K562 (cell line): ENCODE measurements around the gene SAMD15.

Experiments
- CTCF ChIP-seq, 3 experiments: IDR thresholded peaks in 2 of 3; conservative IDR thresholded peaks in 1 of 3; 2 replicates each; pipeline ENCODE4 v1.5.1; 2011 to 2012; ENCODE audit warnings: low read length in 3 of 3, mild to moderate bottlenecking in 3 of 3, control low read depth in 2 of 3, improper control_type of control experiment in 1 of 3, inconsistent platforms in 1 of 3, low read depth in 1 of 3, mixed read lengths in 1 of 3, moderate library complexity in 1 of 3; ENCODE audit not compliant: insufficient read depth in 2 of 3
- GABPB1 ChIP-seq: sonication (generic); formaldehyde crosslinking; IDR thresholded peaks from 2 replicates; pipeline ENCODE4 v1.8.0; 2022; ENCODE audit warnings: mild to moderate bottlenecking, missing genetic modification reagents
- PKNOX1 ChIP-seq: fragments of 450-650 bp; IDR thresholded peaks from 2 replicates; pipeline ENCODE4 v1.6.1; 2016
- PTTG1 ChIP-seq: fragments of 450-650 bp; IDR thresholded peaks from 2 replicates; pipeline ENCODE4 v1.6.1; 2016; ENCODE audit warnings: low read depth, mild to moderate bottlenecking, missing genetic modification characterization, missing compliant biosample characterization
- RAD21 ChIP-seq, 2 experiments: fragments of 250-450 bp in 1 of 2; fragments of 450-650 bp in 1 of 2; sonication (Bioruptor Pico) in 1 of 2; formaldehyde crosslinking in 1 of 2; IDR thresholded peaks in 1 of 2; conservative IDR thresholded peaks in 1 of 2; 2 replicates each; pipeline versions ENCODE4 v1.4.0 to v1.8.0; 2020 to 2022; ENCODE audit warnings: mild to moderate bottlenecking in 2 of 2, moderate library complexity in 1 of 2
- TAF1 ChIP-seq: IDR thresholded peaks from 2 replicates; pipeline ENCODE4 v1.6.1; 2011; ENCODE audit warnings: mild to moderate bottlenecking, low read length, moderate library complexity; ENCODE audit not compliant: insufficient read depth, control insufficient read depth, severe bottlenecking; ENCODE audit errors: extremely low read depth
- TCF7 ChIP-seq: sonication (generic); IDR thresholded peaks from 2 replicates; pipeline ENCODE4 v1.6.1; 2016; ENCODE audit warnings: antibody characterized with exemption, borderline replicate concordance
- ZC3H4 ChIP-seq: sonication (generic); formaldehyde crosslinking; IDR thresholded peaks from 2 replicates; pipeline ENCODE4 v1.9.0; 2021; ENCODE audit warnings: missing genetic modification reagents, borderline replicate concordance

GRCh38 chr14:77409131-77409533, 32.0 kb downstream of the SAMD15 start:
- TF ChIP-seq PTTG1 (tag) (no peak), CTCF (IDR thresholded peaks at IDR 0.05 in 2 of 3, conservative IDR thresholded peaks at IDR 0.05 in 1 of 3; ENCODE audit: insufficient read depth in 2 of 3, low read depth in 1 of 3, low read length in 3 of 3) (peak; percentile 30 to 45 (median 39); a peak in 4 of 6 replicates), RAD21 (CRISPR knock-in tag; conservative IDR thresholded peaks at IDR 0.05 in 1 of 2, IDR thresholded peaks at IDR 0.05 in 1 of 2) (peak; percentile 27 to 54), TAF1 (no peak), GABPB1 (CRISPR knock-in tag) (no peak), PKNOX1 (no peak), ZC3H4 (CRISPR knock-in tag) (no peak), TCF7 (no peak)
